Transverse colon (tissue), 4 donors: ENCODE results near the gene RSPO4.

Source experiments
- CTCF ChIP-seq, 5 experiments: fragments of 200-600 bp in 3 of 5; fragments of 450-650 bp in 2 of 5; sonication (generic) in 3 of 5; IDR thresholded peaks; 1 replicate in 2 of 5; 2 replicates in 3 of 5; pipeline ENCODE4 v1.5.1; 2016 to 2017; ENCODE audit warnings: antibody characterized with exemption in 5 of 5, inconsistent platforms in 3 of 5, mild to moderate bottlenecking in 2 of 5, moderate library complexity in 1 of 5
- POLR2A ChIP-seq: fragments of 450-650 bp; IDR thresholded peaks from one replicate; pipeline ENCODE4 v1.6.1; 2016; ENCODE audit warnings: antibody characterized with exemption, mild to moderate bottlenecking, moderate library complexity
- POLR2AphosphoS5 ChIP-seq, 3 donors: sonication (generic); formaldehyde crosslinking; IDR thresholded peaks; one replicate each; pipeline ENCODE4 v1.6.1; 2016; ENCODE audit warnings: antibody characterized with exemption in 3 of 3

GRCh38 chr20:910132-910869, 91.8 kb downstream of the RSPO4 start:
- TF ChIP-seq CTCF (IDR thresholded peaks at IDR 0.05) (no peak), POLR2AphosphoS5 (IDR thresholded peaks at IDR 0.05) (no peak), POLR2A (no peak)
